Measurements from ENCODE around the gene POLR2J.

POLR2J gene

DNA sequence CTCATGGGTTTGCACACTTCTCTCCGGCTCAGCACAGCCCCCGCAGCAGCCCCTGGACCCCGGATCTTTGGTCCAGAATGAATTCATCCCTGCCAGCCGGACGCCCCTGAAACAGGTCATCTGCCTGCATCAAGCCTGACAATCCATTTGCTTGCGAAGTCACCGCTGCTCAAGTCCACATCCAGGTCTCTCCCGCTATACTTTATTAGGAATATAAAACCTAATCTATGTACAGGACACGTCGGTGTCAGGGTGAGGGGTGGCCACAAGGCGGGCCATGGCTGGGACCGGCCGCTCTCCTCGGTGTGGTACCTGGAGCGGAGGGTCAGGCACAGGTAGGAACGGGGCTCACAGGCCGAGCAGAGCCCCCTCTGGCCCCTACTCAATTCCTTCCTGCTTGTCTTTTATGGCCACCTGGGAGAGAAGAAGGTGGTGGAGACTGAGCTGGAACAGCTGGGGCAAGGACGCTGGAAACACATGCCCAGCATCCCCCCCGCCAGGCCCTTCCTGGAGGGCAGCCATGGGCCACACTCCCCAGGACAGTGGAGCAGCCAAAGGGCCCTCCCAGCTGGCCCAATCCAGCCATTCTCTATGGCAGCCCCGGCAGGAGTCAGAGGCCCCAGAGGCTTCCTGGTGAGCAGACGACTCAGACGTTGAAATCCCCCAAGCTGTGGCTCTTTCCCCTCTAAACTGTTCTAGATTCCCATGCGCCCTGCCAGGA, 5.3 kb downstream of the POLR2J start:
- ChIA-PET CTCF (interaction anchor here (1.9 kb wide), 1 partner anchor 69 kb away, joined by 4 read pairs; no protein-coding TSS in a partner anchor), POLR2A (no interaction called here)
- TF ChIP-seq, protein P1, sequence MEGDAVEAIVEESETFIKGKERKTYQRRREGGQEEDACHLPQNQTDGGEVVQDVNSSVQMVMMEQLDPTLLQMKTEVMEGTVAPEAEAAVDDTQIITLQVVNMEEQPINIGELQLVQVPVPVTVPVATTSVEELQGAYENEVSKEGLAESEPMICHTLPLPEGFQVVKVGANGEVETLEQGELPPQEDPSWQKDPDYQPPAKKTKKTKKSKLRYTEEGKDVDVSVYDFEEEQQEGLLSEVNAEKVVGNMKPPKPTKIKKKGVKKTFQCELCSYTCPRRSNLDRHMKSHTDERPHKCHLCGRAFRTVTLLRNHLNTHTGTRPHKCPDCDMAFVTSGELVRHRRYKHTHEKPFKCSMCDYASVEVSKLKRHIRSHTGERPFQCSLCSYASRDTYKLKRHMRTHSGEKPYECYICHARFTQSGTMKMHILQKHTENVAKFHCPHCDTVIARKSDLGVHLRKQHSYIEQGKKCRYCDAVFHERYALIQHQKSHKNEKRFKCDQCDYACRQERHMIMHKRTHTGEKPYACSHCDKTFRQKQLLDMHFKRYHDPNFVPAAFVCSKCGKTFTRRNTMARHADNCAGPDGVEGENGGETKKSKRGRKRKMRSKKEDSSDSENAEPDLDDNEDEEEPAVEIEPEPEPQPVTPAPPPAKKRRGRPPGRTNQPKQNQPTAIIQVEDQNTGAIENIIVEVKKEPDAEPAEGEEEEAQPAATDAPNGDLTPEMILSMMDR (IDR thresholded peaks at IDR 0.05; ENCODE audit: control extremely low read depth, extremely low read depth, low read depth, missing control alignments) = no peak
- no peak for DNase-seq (ENCODE audit: extremely low spot score)

DNA sequence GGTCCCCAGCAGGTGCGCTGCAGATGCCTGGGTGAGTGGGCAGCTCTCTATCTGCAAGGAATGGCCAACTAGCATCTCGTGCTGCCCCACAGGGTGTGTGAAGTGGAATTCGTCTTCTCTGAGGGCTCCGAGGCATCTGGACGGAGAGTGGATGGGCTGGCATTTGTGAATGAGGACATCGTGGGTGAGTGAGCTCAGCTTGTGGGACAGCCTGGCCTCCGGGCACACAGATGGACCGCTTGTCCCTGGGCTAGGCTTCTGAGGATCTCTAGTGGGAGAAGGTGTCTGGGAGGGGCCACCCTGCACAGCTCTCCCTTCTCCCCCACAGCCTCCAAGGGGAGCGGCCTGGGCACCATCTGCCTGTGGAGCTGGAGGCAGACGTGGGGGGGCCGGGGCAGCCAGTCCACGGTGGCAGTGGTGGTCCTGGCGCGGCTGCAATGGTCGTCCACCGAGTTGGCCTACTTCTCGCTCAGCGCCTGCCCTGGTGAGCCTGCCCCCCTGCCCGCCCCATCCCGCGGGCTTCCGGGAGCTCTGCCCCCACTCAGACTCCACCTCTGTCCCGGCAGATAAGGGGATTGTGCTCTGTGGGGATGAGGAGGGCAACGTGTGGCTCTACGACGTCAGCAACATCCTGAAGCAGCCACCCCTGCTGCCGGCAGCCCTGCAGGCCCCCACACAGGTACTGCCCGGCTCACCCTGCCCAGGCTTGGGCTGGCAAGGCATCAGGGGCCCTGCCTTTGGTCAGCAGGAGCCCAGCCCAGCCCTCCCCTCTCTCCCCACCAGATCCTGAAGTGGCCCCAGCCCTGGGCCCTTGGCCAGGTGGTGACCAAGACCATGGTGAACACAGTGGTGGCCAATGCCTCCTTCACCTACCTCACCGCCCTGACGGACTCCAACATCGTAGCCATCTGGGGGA, 6.3 kb downstream of the POLR2J start:
- TF ChIP-seq, protein P1 (IDR thresholded peaks at IDR 0.05; ENCODE audit: control extremely low read depth, extremely low read depth, low read depth, missing control alignments) = no peak
- ChIA-PET CTCF (interaction anchor here (1.9 kb wide), 1 partner anchor 68 kb away, joined by 4 read pairs; no protein-coding TSS in a partner anchor), POLR2A (no interaction called here)
- DNase-seq (ENCODE audit: extremely low spot score) = no peak

DNA sequence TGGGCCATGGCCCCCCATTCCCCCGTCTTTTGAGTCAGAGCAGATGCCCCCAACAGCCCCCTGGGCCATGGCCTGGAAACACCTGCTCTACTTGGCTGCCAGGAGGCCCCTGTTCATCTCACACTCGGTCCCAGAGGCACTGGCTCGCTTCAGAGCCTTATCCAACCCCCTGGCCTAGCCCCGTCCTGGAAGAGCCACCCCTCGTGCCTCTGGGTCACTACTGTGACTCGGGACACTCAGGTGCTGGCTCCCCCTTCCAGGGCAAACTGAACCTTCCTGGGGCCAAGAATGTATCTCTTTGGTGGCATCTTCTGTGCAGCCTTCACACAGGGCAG, 7.0 kb downstream of the POLR2J start:
- ChIA-PET POLR2A (no interaction called here), CTCF (interaction anchor here (0.8 kb wide), 1 partner anchor 192 kb away, joined by 3 read pairs; no protein-coding TSS in a partner anchor)
- DNase-seq (ENCODE audit: extremely low spot score) = no peak
- TF ChIP-seq, protein P1 (IDR thresholded peaks at IDR 0.05; ENCODE audit: control extremely low read depth, extremely low read depth, low read depth, missing control alignments) = no peak

DNA sequence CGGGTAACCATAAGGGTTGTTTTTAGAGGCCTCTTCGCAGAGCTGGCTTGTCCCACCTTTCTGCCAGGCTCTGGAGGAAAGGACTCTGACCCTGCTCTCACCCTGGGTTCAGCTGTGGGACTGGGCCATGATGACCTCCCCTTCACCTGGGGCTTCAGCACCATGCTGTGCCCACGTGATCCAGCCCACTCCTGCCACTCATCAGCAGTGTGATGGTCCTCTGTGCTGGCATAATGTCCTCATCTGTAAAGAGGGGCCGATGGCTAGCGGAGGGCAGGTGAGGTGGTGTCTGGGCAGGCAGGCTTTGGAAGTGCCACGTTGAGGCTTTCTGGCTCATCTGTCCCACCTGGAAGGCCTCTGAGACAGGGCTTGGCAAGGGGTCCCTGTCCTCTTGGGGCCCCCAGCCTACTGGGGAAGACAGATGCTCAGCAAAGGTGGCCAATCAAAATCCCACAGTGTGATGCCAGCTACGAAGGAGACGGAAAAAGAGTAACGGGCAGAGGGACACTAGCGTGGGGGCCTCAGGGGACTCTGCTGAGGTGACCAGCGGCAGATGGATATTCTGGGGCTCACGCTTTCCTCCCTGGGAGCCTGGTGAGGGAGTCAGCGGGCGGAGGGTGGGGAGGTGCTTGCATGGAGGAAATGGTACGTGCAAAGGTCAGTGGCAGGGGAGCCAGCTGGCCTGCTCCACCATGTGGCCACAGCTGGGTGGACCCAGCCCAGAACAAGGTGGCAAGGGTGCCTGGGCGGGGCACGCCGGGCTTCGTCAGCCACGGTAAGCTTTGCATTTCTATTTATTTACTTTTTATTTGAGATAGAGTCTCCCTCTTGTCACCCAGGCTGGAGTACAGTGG, 8.5 kb downstream of the POLR2J start:
- ChIA-PET POLR2A (no interaction called here), CTCF (interaction anchor here (0.9 kb wide), 1 partner anchor 78 kb away, joined by 4 read pairs; no protein-coding TSS in a partner anchor)
- TF ChIP-seq, protein P1 (IDR thresholded peaks at IDR 0.05; ENCODE audit: control extremely low read depth, extremely low read depth, low read depth, missing control alignments) = no peak
- no peak for DNase-seq (ENCODE audit: extremely low spot score)

DNA sequence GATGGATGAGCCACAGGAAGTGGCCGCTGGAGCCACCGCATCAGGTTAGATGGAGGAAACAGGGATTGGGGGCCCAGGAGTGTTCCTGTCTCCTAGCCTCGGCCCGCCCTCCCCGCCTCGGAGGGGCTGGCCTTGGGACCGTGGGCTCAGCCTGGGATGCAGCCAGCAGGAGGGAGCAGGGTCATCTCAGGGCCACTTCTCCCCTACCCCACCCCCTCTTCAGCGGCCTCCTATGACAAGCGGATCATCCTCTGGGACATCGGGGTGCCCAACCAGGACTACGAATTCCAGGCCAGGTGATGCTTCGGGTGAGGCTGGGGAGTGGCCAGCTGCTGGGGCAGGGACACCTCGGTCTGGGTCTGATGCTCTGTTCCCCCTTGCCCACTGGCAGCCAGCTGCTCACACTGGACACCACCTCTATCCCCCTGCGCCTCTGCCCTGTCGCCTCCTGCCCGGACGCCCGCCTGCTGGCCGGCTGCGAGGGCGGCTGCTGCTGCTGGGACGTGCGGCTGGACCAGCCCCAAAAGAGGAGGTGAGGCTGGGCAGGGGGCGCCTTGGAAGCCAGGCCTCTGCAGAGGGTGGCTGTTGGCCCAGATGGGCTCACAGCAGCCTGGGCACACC, 9.3 kb downstream of the POLR2J start:
- TF ChIP-seq, protein P1 (IDR thresholded peaks at IDR 0.05; ENCODE audit: control extremely low read depth, extremely low read depth, low read depth, missing control alignments) = no peak
- CTCF ChIA-PET = interaction anchor here (3.6 kb wide), 1 partner anchor 65 kb away, joined by 16 read pairs; no protein-coding TSS in a partner anchor
- DNase-seq (ENCODE audit: extremely low spot score) = no peak
- POLR2A ChIA-PET = no interaction called here
